CD4-positive, alpha-beta T cell treated with Interleukin-17A for 1 hour (primary cell): ENCODE data around the gene NFKB2.
A peak's percentile ranks its signal among the peaks of the same experiment; 100 is the strongest.

Source experiments
- DNase-seq: peaks from one replicate; pipeline ENCODE4 v3.0.0-alpha.2; 2020

Gene NFKB2

DNA sequence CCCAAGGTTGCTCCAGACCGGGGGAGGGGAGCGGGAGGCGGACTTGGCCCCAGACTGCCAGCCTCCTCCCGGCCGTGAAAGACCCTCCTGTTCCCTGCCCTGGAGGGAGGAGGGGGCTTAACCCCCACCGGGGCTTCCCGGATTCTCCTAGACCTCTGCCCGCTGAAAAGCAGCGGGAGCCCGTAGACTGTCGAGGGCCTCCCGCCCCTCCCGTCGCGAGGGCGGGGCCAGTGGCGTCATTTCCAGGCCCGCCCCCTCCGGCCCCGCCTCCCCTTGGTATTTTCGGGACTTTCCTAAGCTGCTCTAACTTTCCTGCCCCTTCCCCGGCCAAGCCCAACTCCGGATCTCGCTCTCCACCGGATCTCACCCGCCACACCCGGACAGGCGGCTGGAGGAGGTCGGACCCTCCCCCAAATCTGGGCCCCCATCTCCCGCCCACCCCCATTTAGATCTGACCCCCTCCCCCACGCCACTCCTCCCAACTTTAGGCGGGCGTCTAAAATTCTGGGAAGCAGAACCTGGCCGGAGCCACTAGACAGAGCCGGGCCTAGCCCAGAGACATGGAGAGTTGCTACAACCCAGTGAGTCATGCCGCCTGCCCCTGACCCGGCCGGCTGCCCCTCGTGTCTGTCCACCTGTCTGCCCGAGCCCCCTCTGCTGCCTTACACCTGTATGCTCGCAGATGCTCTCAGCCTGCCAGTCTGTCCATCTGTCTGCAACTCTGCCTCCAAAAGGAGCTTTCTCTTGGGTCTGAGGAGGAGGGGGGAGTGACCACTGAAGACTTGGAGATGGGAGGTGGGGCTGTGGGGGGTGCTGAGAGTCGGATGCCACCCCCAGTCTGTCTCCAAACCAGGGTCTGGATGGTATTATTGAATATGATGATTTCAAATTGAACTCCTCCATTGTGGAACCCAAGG is at the start of gene NFKB2:
Gene NFKB2 (plus strand): TSS at position 306 of the 917 bp plus-strand sequence. CDS start 255 bp downstream, at position 561.
- DNase-seq = peak; percentile 96

DNA sequence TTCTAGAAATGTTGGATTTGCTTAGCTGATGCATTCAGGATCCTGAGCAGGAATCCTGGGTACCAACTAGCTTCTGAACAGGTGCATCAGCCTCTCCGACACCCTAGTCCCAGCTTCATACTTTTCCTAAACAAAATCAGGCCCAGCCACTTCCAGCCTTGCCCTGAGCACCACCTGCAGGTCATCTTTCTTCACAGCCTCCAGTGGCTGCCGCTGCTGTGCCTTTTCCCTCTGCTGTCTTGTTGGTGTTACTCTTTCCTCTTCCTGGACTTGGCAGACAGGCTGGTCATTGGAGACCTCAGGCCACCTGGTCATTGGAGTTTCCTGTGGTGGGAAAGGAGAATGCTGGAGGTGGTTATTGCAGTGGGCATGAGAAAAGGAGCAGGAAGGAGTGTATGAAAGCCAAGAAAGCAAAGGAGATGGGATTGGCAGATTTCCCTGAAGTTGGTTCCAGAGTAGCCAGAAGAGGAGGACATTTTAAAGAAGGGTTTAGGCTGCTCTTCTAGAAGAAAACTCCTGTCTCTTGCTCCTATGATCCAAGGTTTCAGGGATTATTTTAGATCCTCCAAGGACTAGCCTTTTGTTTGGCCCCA is 48.2 kb upstream of the NFKB2 start:
- DNase-seq = no peak

DNA sequence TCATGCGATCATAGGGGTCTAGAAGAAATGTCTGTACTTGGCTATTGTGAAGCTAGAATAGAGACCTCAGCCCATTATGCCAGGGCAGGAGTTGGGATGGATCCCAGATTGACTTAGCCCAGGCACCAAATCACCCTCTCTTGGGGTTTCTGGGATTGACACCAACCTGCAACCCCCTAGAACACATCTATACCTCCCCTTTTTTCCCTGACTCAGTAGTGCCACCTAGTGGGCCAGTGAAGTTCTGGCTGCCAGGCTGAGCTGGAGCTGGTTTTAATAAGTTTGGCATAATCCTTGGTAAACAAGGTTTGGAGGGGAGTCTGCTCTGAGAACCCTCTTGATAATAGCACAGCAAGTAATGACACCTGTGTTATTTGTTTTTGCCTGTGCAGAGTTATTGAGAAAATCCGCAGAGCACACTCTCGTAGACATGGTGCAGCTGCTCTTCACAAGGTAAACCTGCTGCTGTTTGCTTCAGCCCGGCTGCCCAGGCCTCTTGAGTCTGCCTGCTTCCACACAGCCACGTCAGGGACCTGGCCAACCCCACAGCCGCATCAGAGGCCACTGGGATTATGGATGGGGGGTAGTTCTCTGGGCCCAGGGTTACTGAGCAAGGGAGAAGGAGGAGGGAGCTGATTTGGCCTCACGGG is 43.3 kb upstream of the NFKB2 start:
- peak; percentile 79 for DNase-seq

DNA sequence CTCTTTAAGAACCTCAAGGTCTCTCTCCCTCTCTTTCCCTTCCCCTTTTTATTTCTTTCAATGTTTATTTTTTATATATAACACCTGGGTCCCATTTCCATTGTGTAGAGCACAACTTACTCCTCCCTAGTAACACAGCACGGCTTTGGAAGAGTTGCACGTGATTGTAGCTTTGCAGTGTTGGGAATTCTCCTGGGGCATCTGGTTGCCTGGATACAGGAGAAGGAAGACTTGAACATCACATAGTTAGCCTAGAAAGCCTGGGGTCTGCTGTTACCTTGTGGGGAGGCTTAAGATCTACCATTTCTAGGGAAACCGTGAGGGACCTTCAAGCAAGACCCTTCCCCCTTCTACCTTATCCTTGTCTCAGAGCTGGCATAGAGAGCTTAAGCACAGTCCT is 41.1 kb upstream of the NFKB2 start:
- no peak for DNase-seq

DNA sequence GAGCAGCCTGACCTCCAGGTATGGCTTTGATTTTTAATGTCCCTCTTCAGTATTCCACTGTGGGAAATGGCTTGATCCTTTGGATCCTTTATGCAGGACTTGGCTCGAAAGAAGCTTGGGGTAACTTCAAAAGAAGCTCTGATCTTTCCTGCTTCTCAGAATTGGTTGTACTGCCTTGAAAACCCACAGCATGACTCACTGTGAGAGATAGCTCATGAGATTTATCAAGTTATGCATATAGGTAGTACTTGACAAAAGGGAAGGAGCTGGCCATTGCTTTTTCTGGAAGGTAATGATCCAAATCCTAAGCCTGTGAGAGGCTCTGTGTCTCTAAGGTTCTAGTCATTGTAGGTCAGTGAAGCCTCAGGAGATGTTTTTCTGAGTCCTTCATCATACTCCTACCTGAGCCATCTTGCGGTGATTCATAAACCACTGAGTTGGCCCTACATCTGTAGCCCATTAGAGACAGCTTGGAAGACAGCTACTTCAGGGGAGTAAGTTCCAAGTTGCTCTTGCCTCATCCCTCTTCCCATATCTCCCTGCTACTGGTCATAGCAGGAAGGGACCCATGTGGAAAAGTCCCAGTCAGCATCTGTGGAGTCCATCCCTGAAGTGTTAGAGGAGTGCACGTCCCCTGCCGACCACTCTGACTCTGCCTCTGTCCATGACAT is 36.7 kb upstream of the NFKB2 start:
- DNase-seq = no peak

DNA sequence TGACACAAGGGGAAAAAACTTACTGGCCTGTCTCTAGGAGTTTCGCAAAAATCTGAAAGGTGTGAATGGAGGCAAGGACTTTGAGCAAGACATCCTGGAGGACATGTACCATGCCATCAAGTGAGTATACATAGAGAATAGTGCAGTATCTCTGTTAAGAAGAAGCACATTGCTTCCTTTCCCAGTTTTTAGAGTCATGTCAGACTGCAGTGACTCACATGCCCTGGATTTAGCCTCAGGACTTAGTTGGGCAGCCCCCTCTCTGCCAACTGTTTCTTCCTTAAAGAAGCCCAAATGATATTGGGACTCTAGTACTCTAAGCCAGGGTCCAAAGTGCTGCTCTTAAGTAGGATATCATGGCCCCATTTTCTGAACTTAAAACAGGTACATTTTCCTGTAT is 28.1 kb upstream of the NFKB2 start:
- DNase-seq = no peak

DNA sequence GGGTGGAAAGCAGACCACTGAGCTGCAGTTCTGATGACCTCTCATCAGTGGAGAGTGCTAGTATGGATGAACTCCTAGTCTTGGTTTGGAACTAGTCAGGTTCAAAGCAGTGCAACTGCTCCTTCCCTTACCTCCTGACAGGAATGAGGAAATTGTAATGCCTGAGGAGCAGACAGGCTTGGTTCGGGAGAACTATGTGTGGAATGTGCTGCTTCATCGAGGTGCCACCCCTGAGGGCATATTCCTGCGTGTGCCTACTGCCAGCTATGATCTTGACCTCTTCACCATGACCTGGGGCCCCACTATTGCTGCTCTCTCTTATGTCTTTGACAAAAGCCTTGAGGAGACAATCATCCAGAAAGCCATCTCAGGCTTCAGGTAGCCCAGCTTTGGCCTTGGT is 27.4 kb upstream of the NFKB2 start:
- no peak for DNase-seq

DNA sequence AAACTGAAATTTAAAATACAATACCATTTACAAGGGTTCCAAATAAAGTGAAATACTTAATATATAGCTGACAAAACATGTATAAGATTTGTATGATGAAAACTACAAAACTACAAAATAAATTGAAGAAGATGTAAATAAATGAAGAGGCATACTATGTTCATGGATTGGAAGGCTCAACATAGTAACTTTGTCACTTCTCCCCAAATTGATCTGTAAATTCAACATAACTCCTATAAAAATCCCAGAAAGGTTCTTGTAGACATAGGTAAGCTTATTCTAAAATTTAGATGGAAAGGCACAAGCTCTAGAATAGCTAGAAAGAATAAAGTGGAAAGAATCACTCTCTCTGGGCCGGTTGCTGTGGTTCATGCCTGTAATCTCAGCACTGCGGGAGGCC is 24.2 kb upstream of the NFKB2 start:
- no peak for DNase-seq

DNA sequence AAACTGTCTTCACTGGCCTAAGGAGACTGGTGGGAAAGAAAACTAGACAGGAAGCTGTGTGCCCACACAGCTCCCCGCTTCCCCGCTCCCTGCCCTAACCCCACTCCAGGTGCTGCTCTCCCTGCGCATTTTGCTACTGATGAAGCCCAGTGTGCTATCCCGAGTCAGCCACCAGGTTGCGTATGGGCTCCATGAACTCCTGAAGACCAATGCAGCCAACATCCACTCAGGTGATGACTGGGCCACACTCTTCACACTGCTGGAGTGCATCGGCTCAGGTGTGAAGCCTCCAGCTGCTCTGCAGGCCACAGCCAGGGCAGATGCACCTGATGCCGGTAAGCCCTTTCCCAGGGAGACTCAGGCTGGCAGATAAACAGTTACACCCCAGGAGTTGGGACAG is 20.3 kb upstream of the NFKB2 start:
- peak; percentile 19 for DNase-seq

DNA sequence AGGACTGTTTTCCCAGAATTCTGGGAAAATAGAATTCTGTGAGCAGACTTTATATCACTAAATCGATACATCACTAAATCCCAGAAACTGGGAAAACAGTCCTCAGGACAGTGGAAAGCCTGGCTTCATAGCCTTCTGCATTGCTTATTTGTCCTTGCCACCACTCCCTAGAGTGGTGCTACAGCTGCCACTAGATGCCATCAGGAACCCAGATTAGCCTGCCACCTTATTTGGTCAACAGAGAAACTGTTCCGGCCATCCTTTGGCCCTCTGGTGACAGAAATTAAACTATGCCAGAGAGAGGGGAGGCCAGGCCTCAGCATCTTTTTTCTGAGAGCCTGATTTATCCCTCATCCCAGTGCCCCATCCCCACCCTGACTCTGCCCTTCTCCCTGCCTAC is 19.6 kb upstream of the NFKB2 start:
- DNase-seq = no peak

DNA sequence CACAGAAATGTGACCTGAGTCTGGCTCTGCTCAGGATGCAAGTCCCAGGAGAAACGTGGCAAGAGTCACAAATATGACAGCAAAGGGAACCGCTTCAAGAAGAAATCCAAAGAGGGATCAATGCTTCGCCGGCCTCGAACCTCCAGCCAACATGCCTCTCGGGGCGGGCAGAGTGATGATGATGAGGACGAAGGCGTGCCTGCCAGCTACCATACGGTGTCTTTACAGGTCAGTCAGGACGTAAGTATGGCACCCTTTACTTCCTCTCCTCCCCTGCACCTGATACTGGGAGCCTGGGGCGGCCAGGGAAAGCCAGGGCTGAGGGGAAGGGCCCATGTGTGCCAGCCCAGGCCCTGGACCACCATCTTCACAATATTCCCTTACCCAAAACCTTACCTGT is 18.6 kb upstream of the NFKB2 start:
- no peak for DNase-seq

DNA sequence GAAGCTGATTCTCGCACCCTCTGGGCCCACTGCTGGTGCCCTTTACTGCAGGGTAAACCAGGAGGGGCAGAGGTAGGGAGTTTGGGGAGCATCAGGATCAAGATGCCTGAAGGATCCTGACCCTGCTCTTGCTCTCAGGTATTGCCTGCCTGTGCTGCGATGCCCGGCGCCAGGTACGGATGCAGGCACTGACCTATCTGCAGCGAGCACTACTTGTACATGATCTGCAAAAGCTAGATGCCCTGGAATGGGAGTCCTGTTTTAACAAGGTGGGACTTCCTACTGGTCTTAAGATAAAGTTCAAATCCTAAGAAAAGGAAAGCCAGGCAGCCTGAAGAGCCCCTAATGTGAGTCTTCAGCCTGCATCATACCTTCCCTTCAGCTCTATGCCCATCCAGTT is 16.1 kb upstream of the NFKB2 start:
- DNase-seq = no peak

DNA sequence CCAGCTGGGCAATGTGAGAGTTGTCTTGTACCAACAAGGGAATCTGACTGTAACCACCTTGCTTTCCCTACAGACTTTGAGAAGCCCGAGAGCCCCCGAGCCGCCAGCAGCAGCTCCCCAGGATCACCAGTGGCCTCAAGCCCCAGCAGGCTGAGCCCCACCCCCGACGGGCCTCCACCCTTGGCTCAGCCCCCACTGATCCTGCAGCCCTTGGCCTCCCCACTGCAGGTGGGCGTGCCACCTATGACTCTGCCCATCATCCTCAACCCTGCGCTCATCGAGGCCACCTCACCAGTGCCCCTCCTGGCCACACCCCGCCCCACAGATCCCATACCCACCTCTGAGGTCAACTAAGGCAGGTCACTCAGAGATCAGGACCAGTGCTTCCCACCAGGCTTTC is 13.5 kb upstream of the NFKB2 start:
- DNase-seq = no peak

DNA sequence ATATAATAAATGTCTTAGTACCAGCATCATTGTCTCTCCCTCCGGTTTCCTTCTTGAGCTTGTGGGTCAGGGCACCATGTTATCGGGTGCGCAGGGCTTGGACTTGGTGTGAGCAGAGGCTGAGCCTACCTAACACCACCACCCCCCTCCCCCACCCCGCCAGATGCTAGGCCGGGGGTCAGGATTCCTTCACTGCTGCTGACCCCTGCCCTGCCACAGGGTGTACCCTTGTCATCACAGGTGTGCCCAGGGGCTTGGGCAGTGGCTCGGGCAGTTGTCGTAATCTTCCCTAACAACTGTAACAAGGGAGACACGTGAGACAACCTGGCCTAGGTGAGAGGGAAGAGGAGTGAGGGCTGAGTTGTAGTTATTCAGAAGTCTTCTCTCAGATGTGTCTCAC is 12.6 kb upstream of the NFKB2 start:
- no peak for DNase-seq

DNA sequence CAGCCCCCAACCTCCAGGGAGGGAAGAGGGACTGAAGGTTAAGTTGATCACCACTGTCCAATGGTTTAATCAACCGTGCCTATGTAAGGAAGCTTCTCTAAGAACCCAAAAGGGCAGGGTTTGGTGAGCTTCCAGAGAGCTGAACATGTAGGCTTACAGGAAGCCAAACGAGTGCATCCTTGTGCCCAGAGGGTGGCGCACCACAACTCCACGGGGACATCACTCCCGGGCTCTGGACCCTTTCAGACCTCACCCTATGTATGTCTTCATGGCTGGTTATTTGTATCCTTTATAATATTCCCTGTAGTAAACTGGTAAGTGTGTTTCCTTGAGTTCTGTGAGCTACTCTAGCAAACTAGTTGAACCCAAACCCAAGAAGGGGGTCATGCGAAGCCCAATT is 11.5 kb upstream of the NFKB2 start:
- DNase-seq = peak; percentile 29

DNA sequence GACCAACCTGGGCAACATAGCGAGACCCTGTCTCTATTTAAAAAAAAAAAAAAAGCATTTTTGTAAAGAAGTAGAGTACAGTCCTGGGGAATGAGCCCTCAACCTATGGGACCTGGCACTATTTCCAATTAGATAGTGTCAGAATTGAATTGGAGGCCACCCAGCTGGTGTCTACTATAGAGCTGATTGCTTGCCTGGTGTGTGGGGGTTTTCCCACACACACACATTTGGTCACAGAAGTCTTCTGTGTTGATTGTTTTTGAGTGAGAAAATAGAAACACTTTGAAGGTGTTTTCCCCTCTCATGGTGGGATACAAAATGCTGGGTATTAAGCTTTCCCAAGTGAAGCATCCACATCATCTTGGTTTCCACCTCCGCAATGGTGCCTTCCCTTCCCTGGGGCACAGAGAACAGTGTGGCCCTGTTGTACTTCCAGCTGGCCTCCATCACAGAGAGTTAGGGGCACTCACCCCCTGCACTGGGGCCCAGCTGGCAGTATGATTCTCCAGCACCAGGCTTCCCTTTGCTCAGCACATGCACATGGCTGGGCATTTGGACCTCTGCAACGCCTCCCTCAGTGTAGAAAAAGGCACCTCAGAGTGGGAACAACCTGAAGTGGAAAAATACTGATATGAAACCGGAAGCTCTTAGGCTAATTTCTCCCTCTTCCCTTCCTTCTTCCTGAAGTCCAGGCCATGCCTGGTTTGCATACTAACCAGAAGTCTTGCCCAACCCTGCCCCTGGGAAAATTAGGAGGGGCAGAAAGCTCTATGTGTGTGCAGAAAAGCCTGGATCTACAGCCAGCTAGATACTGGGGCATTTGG is 10.7 kb upstream of the NFKB2 start:
- no peak for DNase-seq

DNA sequence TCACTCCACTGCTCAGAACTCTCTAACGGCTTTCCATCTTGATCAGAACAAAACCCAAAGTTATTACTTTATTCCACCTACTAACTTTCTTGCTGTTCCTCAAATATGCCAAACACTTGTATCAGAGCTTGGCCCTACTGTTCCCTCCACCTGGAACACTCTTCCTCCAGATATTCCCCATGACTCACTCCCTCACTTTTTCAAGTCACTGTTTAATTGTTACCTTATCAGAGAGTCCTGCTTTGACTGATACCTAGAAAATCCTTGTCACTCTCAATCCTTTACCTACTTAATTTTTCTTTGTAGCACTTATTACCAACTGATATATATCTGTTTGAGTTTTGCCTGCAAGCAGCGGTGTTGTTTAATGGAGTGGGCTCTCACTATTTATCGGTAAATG is 5.6 kb upstream of the NFKB2 start:
- DNase-seq = no peak

DNA sequence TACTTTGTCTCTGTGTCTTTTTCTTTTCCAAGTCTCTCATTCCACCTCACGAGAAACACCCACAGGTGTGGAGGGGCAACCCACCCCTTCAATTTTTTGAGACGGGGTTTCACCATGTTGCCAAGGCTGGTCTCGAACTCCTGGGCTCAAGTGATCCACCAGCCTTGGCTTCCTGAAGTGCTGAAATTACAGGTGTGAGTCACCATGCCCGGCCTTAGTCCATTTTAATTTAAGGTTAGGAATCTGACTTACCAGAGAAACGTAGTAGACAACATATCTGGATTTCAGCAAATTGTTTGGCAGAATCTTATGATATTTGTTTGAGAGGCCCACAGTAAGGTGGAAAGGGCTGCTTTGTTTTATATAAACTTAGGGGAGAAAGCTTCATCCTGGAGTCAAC is 3.2 kb upstream of the NFKB2 start:
- DNase-seq = no peak

DNA sequence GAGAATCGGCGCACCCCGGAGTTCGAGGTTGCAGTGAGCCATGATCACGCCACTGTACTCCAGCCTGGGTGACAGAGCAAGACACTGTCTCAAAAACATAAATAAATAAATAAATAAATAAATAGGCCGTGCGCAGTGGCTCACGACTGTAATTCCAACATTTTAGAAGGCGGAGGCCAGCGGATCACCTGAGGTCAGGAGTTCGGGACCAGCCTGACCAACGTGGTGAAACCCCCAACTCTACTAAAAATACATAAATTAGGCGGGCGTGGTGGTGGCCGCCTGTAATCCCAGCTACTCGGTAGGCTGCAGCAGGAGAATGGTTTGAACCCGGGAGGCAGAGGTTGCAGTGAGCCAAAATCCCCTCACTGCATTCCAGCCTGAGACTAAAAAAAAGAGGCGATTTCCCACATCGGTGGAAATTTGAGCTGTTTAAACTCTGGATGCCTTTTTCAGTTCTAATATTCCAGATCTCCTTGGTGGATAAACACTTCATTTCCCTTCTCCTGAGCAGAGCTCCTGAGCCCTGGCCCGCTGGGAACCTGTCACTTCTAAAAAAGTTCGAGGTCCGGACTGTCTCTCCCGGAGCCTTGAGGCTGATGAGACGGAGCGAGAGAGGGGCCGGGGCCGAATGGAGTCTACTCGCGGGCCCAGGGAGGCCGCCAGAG is 2.0 kb upstream of the NFKB2 start:
- DNase-seq = no peak

DNA sequence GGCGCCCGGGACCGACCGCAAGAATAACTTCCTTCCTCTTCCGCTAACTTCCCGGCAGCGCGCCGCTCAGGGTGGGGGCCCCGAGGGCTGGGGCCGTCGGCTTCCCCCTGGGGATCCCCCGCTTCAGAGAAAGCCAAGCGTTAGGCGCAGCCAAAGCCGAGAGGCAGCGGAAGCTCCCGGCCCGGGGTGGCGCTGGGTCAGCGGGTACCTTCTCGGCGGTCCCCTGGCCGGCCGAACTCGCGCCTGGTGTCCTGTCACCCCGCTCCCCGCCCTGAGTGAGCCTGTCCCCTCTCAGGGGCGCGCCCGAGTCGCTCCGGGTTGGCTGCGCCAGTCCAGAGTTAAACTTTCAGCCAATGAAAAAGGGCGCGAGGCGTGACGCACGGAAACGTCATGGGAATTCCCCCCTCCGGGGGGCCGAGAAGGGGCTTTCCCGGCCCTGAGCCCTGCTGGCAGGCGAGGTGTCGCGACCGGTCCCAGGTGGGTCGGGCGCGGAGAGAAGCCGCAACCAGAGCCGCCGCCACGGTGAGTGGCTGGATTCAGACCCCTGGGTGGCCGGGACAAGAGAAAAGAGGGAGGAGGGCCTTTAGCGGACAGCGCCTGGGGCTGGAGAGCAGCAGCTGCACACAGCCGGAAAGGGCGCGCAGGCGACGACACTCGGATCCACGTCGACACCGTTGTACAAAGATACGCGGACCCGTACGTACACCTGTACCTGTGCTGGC is 1.3 kb upstream of the NFKB2 start:
- DNase-seq = peak; percentile 99

DNA sequence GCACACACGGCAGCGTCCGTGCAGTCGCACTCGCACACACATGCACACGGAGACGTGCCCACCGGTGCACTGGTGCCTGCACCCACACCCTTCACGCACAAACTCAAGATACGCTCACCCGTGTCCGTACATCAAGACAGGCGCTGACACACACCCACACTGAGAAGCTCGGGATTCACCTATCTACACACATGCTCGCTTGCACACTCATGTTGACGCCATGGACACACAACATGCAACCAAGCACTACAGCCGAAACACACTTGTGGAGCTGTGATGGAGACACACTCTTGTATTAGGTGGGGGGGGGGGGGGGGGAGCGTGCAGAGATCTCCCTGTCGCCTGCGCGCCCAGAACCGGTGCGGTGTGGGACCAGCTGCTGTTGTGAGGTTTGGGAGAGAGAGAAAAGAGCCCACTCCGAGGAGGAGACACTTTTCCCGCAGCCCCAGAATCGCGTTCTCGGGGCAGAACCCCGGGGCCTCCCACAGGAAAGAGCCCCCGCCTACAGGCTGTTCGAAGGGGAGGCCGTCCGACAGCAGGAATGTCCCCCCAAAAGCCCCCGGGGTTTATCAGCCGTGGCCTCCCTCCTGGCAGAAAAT is 605 bp upstream of the NFKB2 start:
- DNase-seq = peak; percentile 75
